Neural cell (in vitro differentiated cells): ENCODE results near the gene HDHD3. TPM values are rescaled to one million over a fixed set of nuclear protein-coding genes. Genes with fewer than 3 reads are reported as not detected.

Experiments used
- H2AFZ ChIP-seq: fragments of 200-600, 300-800 bp; sonication (generic), shearing (Covaris generic); 2 replicates; pipeline ENCODE4 v1.6.0; 2014; ENCODE audit warnings: low read depth, mild to moderate bottlenecking, antibody characterized with exemption, low read length, moderate library complexity
- H3F3A ChIP-seq: fragments of 200-600 bp; shearing (Covaris generic); 2 replicates; pipeline ENCODE4 v1.6.1; 2016; ENCODE audit warnings: mild to moderate bottlenecking, moderate library complexity, mixed read lengths, antibody characterized with exemption, low read length; ENCODE audit not compliant: insufficient read depth, poor library complexity, severe bottlenecking
- H3K27ac ChIP-seq: fragments of 200-600, 300-800 bp; sonication (generic), shearing (Covaris generic); 2 replicates; pipeline ENCODE4 v1.5.1; 2014; ENCODE audit warnings: mild to moderate bottlenecking, low read length, moderate library complexity
- H3K27me3 ChIP-seq: fragments of 300-800, 200-600 bp; sonication (generic), shearing (Covaris generic); 2 replicates; pipeline ENCODE4 v1.6.0; 2014; ENCODE audit warnings: mild to moderate bottlenecking, low read depth, low read length, moderate library complexity; ENCODE audit not compliant: insufficient read depth
- H3K36me3 ChIP-seq: fragments of 300-800, 200-600 bp; sonication (generic), shearing (Covaris generic); 2 replicates; pipeline ENCODE4 v1.5.1; 2014; ENCODE audit warnings: mild to moderate bottlenecking, antibody characterized with exemption, low read length, moderate library complexity; ENCODE audit not compliant: insufficient read depth
- H3K4me2 ChIP-seq: fragments of 300-800, 200-600 bp; sonication (generic), shearing (Covaris generic); 2 replicates; pipeline ENCODE4 v1.6.0; 2014; ENCODE audit warnings: mild to moderate bottlenecking, low read length
- H3K4me3 ChIP-seq: fragments of 300-800, 200-600 bp; sonication (generic), shearing (Covaris generic); 2 replicates; pipeline ENCODE4 v1.5.1; 2014; ENCODE audit warnings: mild to moderate bottlenecking, low read length, moderate library complexity
- H3K79me2 ChIP-seq: fragments of 200-600 bp; shearing (Covaris generic); replicated peaks from 2 replicates; pipeline ENCODE4 v1.6.0; 2014; ENCODE audit warnings: mild to moderate bottlenecking, low read length, moderate library complexity; ENCODE audit not compliant: insufficient read depth
- H3K9ac ChIP-seq: fragments of 300-800, 200-600 bp; sonication (generic), shearing (Covaris generic); 2 replicates; pipeline ENCODE4 v1.6.1; 2016; ENCODE audit warnings: mild to moderate bottlenecking, low read length, mixed read lengths
- H3K9me2 ChIP-seq: fragments of 200-600 bp; shearing (Covaris generic); 2 replicates; pipeline ENCODE4 v1.6.1; 2016; ENCODE audit warnings: mild to moderate bottlenecking, low read length, mixed read lengths; ENCODE audit not compliant: insufficient read depth
- H3K9me3 ChIP-seq: fragments of 200-600, 300-800 bp; sonication (generic), shearing (Covaris generic); 2 replicates; pipeline ENCODE4 v1.6.1; 2016; ENCODE audit warnings: mild to moderate bottlenecking, mixed run types, low read length, moderate library complexity, mixed read lengths
- H4K20me1 ChIP-seq: fragments of 200-600 bp; shearing (Covaris generic); 2 replicates; pipeline ENCODE4 v1.6.1; 2016; ENCODE audit warnings: mild to moderate bottlenecking, mixed run types; ENCODE audit not compliant: insufficient read depth
- EP300 ChIP-seq: fragments of 450-650 bp; conservative IDR thresholded peaks from 2 replicates; pipeline ENCODE4 v1.6.1; 2014; ENCODE audit warnings: antibody characterized with exemption, mild to moderate bottlenecking, moderate library complexity; ENCODE audit not compliant: poor library complexity, severe bottlenecking
- EZH2 ChIP-seq: fragments of 200-600, 300-800 bp; shearing (Covaris generic), sonication (generic); IDR thresholded peaks from 2 replicates; pipeline ENCODE4 v1.6.1; 2014; ENCODE audit warnings: antibody characterized with exemption, low read length, borderline replicate concordance, mild to moderate bottlenecking; ENCODE audit not compliant: insufficient read depth, poor library complexity, severe bottlenecking
- MXI1 ChIP-seq: fragments of 450-650 bp; conservative IDR thresholded peaks from 2 replicates; pipeline ENCODE4 v1.6.1; 2014; ENCODE audit warnings: antibody characterized with exemption, mild to moderate bottlenecking; ENCODE audit not compliant: poor library complexity, severe bottlenecking
- POLR2AphosphoS5 ChIP-seq: IDR thresholded peaks from 2 replicates; pipeline ENCODE4 v1.6.1; 2012
- RAD21 ChIP-seq: fragments of 450-650 bp; conservative IDR thresholded peaks from 2 replicates; pipeline ENCODE4 v1.6.1; 2014; ENCODE audit warnings: antibody characterized with exemption, mild to moderate bottlenecking, moderate library complexity
- SMC3 ChIP-seq: fragments of 450-650 bp; conservative IDR thresholded peaks from 2 replicates; pipeline ENCODE4 v1.6.1; 2014; ENCODE audit warnings: antibody characterized with exemption, mild to moderate bottlenecking, moderate library complexity; ENCODE audit not compliant: poor library complexity
- TAF1 ChIP-seq: IDR thresholded peaks from 2 replicates; pipeline ENCODE4 v1.6.1; 2012; ENCODE audit warnings: low read depth
- polyA plus RNA-seq: library from polyadenylated mRNA; depleted of rRNA; stranded (reverse); fragments of >200 nt; gene quantifications from 2 replicates; pipeline ENCODE4 v1.2.3, GENCODE V29; 2014
- TF ChIP-seq, protein P1 (sequence below): IDR thresholded peaks from 2 replicates; pipeline ENCODE4 v1.6.1; 2012; ENCODE audit warnings: borderline replicate concordance
- TF ChIP-seq, protein P2 (sequence below): fragments of 450-650 bp; IDR thresholded peaks from 2 replicates; pipeline ENCODE4 v1.5.1; 2014; ENCODE audit warnings: antibody characterized with exemption, mild to moderate bottlenecking, moderate library complexity; ENCODE audit not compliant: poor library complexity, severe bottlenecking

Gene HDHD3
- polyA plus RNA-seq, 1 donor from 2014 or later, result 31.2 TPM

DNA sequence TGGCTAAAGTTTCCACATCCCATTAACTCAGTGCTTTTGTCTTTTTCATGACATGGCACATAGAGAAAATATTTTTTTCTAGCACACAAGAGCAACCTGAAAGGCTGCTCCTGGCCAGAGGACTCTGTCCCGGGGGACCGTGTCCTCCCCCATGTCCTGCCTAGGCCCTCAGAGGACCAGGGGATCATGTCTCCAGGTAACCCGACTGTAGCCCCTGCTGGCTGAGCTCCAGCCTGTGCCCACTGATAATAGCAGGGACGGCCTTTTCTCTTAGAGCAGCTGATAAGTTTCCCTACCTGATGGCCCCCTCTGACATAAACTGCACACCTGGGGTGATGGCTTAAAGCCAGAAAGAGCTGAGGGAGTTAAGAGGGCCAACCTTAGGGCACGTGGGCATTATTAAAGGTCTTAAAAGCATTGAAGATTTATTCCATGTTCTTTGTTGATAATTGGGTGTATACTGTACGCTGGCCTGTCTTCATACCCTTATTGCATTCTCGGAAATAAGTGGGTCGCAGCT lies 5.9 kb downstream of the HDHD3 start:
- Histone ChIP-seq H3K9me3 (no peaks in the 10 kb centered on the region), H3K4me3 (no peak overlapping the region)

DNA sequence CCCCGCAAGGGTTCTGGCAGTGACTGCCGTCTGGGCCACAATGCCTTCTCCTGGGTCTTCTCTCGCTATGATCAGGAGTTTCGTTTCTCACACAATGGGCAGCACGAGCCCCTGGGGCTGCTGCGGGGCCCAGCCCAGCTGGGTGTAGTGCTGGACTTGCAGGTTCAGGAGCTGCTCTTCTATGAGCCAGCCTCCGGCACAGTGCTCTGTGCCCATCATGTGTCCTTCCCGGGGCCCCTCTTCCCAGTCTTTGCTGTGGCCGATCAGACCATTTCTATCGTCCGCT lies 7.0 kb downstream of the HDHD3 start:
- Histone ChIP-seq H3K27ac (no peak overlapping the region), H3K4me2 (no peak overlapping the region), H3K4me3 (no peak overlapping the region), H3F3A (no peaks in the 10 kb centered on the region), H3K27me3 (no peaks in the 10 kb centered on the region), H3K9me3 (no peaks in the 10 kb centered on the region), H3K9me2 (no peaks in the 10 kb centered on the region), H3K79me2 (no peaks in the 10 kb centered on the region), H3K36me3 (no peaks in the 10 kb centered on the region), H4K20me1 (no peaks in the 10 kb centered on the region), H3K9ac (no peak overlapping the region), H2AFZ (no peak overlapping the region)
- TF ChIP-seq POLR2AphosphoS5 (no peak), MXI1 (no peak)

More for the DNA sequence above, 5.9 kb downstream of the HDHD3 start:
- Histone ChIP-seq H3K27me3 (no peaks in the 10 kb centered on the region), H4K20me1 (no peaks in the 10 kb centered on the region), H3K27ac (no peak overlapping the region), H3F3A (no peaks in the 10 kb centered on the region), H3K4me2 (no peak overlapping the region), H3K36me3 (no peaks in the 10 kb centered on the region), H3K79me2 (no peaks in the 10 kb centered on the region), H3K9me2 (no peaks in the 10 kb centered on the region), H2AFZ (no peak overlapping the region), H3K9ac (no peak overlapping the region)
- TF ChIP-seq TAF1 (no peak), POLR2AphosphoS5 (no peak), MXI1 (no peak), RAD21 (no peak), EZH2 (no peak), EP300 (no peak), SMC3 (no peak)
- TF ChIP-seq, protein P1, sequence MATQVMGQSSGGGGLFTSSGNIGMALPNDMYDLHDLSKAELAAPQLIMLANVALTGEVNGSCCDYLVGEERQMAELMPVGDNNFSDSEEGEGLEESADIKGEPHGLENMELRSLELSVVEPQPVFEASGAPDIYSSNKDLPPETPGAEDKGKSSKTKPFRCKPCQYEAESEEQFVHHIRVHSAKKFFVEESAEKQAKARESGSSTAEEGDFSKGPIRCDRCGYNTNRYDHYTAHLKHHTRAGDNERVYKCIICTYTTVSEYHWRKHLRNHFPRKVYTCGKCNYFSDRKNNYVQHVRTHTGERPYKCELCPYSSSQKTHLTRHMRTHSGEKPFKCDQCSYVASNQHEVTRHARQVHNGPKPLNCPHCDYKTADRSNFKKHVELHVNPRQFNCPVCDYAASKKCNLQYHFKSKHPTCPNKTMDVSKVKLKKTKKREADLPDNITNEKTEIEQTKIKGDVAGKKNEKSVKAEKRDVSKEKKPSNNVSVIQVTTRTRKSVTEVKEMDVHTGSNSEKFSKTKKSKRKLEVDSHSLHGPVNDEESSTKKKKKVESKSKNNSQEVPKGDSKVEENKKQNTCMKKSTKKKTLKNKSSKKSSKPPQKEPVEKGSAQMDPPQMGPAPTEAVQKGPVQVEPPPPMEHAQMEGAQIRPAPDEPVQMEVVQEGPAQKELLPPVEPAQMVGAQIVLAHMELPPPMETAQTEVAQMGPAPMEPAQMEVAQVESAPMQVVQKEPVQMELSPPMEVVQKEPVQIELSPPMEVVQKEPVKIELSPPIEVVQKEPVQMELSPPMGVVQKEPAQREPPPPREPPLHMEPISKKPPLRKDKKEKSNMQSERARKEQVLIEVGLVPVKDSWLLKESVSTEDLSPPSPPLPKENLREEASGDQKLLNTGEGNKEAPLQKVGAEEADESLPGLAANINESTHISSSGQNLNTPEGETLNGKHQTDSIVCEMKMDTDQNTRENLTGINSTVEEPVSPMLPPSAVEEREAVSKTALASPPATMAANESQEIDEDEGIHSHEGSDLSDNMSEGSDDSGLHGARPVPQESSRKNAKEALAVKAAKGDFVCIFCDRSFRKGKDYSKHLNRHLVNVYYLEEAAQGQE, result no peak
- TF ChIP-seq, protein P2, sequence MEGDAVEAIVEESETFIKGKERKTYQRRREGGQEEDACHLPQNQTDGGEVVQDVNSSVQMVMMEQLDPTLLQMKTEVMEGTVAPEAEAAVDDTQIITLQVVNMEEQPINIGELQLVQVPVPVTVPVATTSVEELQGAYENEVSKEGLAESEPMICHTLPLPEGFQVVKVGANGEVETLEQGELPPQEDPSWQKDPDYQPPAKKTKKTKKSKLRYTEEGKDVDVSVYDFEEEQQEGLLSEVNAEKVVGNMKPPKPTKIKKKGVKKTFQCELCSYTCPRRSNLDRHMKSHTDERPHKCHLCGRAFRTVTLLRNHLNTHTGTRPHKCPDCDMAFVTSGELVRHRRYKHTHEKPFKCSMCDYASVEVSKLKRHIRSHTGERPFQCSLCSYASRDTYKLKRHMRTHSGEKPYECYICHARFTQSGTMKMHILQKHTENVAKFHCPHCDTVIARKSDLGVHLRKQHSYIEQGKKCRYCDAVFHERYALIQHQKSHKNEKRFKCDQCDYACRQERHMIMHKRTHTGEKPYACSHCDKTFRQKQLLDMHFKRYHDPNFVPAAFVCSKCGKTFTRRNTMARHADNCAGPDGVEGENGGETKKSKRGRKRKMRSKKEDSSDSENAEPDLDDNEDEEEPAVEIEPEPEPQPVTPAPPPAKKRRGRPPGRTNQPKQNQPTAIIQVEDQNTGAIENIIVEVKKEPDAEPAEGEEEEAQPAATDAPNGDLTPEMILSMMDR, result no peak
